ENCODE data around the gene ATP1A1.

The ATP1A1 gene

DNA sequence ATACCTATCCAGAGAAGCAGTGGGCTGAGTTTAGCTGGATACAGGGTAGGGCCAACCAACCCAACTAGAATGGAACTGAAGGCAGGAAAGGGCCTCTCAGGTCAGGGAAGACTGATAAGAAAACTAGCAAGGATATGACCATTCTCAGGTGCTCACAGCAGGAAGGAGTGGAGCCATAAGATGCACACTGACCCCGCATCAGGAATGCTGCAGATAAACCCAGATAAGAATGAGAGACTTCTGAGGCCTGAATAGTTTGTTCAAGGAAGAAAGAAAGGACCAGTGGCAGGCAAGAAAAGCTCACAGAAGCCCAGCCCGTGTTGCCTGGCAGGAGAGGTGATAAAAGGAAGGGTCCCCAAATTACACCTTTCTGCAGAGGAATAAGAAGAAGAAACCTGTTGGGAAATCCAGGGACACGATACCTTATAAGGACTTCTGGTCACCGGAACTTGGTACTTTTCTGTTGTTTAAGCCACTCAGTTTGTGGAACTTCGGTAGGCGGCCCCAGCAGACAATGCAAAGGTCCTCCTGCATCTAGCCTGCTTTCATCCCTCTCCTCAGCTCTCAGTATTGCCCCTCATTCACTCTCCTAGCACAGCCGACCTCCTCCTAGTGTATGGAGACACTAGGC lies 58.9 kb downstream of the ATP1A1 start:
- Histone ChIP-seq H3K27me3 (ENCODE audit: insufficient read depth, low read depth, severe bottlenecking) (no peaks in the 10 kb centered on the region), H3K4me3 (ENCODE audit: low read depth, low read length) (no peak overlapping the region), H3K36me3 (no peaks in the 10 kb centered on the region), H3K9me3 (ENCODE audit: severe bottlenecking) (peaks cover 3% of the 10 kb centered on the region), H3K27ac (no peak overlapping the region)
- no peak for DNase-seq
- TF ChIP-seq, protein P1, sequence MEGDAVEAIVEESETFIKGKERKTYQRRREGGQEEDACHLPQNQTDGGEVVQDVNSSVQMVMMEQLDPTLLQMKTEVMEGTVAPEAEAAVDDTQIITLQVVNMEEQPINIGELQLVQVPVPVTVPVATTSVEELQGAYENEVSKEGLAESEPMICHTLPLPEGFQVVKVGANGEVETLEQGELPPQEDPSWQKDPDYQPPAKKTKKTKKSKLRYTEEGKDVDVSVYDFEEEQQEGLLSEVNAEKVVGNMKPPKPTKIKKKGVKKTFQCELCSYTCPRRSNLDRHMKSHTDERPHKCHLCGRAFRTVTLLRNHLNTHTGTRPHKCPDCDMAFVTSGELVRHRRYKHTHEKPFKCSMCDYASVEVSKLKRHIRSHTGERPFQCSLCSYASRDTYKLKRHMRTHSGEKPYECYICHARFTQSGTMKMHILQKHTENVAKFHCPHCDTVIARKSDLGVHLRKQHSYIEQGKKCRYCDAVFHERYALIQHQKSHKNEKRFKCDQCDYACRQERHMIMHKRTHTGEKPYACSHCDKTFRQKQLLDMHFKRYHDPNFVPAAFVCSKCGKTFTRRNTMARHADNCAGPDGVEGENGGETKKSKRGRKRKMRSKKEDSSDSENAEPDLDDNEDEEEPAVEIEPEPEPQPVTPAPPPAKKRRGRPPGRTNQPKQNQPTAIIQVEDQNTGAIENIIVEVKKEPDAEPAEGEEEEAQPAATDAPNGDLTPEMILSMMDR (IDR thresholded peaks at IDR 0.05; ENCODE audit: low read depth, low read length), result no peak

GRCh38 chr1:116432655-116433265 lies 59.7 kb downstream of the ATP1A1 start:
- DNase-seq, result no peak
- Histone ChIP-seq H3K27ac (no peak overlapping the region), H3K9me3 (ENCODE audit: severe bottlenecking) (peaks cover 3% of the 10 kb centered on the region), H3K4me3 (ENCODE audit: low read depth, low read length) (no peak overlapping the region), H3K27me3 (ENCODE audit: insufficient read depth, low read depth, severe bottlenecking) (no peaks in the 10 kb centered on the region), H3K36me3 (no peaks in the 10 kb centered on the region)
- TF ChIP-seq, protein P1 (IDR thresholded peaks at IDR 0.05; ENCODE audit: low read depth, low read length), result no peak

DNA sequence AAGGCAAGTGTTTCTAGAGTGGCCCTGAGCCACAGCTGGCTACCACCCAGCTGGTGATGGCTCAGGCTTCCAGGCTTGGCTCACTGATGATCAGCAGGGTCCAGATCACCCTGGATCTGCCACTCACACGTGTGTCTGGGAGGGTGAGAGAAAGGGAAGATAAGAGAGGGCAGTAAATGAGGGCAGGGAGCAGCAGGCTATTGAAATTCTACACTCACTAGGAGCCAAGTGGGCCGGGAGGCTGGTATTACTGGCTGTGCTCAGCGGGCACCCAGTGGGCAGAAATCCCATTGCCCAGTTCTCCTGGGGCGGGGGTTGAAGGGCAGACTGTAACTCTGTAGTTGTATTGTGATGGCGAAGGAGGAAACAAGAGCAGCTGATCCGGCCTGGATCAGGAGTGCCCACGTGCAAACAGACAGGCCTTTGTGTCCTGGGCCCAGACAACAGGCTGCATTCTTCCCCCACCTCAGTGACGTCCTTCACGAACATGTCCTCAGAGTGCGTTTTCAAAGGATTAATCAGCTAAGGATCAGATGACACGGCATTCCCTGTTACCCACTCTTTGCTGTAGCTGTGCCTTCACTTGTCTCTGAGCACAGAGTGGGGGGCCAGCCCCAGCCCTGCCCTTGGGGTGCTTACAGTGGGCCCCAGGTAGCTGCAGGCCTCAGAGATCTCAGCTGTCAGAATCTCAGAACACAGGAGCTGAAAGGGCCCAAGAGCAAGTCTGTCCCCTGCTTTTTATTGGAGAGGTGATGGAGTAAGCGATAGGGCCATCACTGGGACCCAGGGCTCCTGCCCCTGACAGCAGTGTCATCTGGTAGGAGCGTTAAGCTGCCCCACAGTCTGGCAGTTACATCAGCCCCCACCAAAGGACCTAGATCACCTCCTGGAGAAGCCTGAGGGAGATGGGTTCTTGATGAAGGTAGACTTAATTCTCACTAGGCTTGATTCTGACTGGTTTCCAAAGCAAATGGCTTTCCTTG lies 60.5 kb downstream of the ATP1A1 start:
- DNase-seq, result no peak
- no peak overlapping the region for H3K27ac ChIP-seq
- no peak overlapping the region for H3K4me3 ChIP-seq (ENCODE audit: low read depth, low read length)
- TF ChIP-seq, protein P1 (IDR thresholded peaks at IDR 0.05; ENCODE audit: low read depth, low read length), result no peak
- H3K36me3 ChIP-seq, result no peaks in the 10 kb centered on the region
- H3K27me3 ChIP-seq (ENCODE audit: insufficient read depth, low read depth, severe bottlenecking), result no peaks in the 10 kb centered on the region
- peaks cover 3% of the 10 kb centered on the region for H3K9me3 ChIP-seq (ENCODE audit: severe bottlenecking)

DNA sequence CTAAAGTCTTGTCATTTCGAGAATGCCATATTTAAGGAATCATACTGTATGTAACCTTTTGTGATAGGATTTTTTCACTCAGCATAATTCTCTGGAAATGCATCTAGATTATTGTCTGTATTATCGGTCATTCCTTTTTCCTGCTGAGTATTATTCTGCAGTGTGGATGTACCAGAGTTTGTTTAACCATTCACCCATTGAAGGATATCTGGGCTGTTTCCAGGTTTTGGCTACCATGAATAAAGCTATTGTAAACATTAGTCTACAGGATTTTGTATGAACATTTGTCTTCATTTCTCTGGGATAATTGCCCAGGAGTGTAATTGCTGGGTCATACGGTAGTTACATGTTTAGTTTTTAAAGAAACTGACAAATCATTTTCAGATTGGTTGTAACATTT lies 61.8 kb downstream of the ATP1A1 start:
- Histone ChIP-seq H3K27me3 (ENCODE audit: insufficient read depth, low read depth, severe bottlenecking) (no peaks in the 10 kb centered on the region), H3K4me3 (ENCODE audit: low read depth, low read length) (no peak overlapping the region), H3K9me3 (ENCODE audit: severe bottlenecking) (peaks cover 3% of the 10 kb centered on the region), H3K36me3 (no peaks in the 10 kb centered on the region), H3K27ac (no peak overlapping the region)
- no peak for DNase-seq
- TF ChIP-seq, protein P1 (IDR thresholded peaks at IDR 0.05; ENCODE audit: low read depth, low read length), result no peak

DNA sequence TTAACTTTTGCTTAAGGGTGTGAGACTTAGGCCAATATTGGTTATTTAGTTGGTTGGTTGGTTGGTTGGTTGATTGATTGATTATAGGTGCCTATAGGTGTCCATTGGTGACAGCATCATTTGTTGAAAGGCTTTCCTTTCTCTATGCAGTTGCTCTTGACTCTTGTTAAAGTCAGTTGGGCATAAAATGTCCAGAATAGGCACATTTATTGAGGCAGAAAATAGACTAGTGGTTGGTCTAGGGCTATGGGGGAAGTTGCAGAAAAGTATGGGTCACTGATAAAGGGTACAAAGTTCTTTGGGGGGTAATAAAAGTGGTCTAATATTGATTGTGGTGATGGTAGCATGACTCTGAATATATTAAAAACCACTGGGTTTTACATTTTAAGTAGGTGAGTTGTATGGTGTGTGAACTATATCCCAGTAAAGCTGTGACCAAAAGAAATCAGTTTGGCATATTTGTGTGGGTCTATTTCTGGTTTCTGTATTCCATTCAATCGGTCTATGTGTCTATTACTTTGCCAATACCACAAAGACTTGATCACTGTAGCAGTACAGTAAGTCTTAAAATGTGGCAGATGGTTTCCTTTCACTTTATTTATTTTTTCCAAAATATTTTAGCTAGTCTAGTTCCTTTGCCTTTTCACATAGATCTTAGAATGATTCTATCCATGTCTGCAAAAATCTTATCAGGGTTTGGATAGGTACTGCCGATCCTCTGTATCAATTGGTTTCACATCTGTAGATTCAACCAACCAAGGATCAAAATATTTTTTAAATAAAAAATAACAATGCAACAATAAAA lies 63.0 kb downstream of the ATP1A1 start:
- Histone ChIP-seq H3K27me3 (ENCODE audit: insufficient read depth, low read depth, severe bottlenecking) (no peaks in the 10 kb centered on the region), H3K36me3 (no peaks in the 10 kb centered on the region), H3K9me3 (ENCODE audit: severe bottlenecking) (peaks cover 3% of the 10 kb centered on the region), H3K4me3 (ENCODE audit: low read depth, low read length) (no peak overlapping the region), H3K27ac (no peak overlapping the region)
- DNase-seq, result no peak
- TF ChIP-seq, protein P1 (IDR thresholded peaks at IDR 0.05; ENCODE audit: low read depth, low read length), result no peak

All from WERI-Rb-1 (cell line).